HG02938 (cell line): ENCODE results near the gene ARHGAP27.
A peak's percentile ranks its signal among the peaks of the same experiment; 100 is the strongest.
"Not testable (repeated sequence)": the region's sequence is repeated elsewhere in the genome, so short reads cannot be mapped to it uniquely, and the experiment has no call there.

Experiments used
- ATAC-seq: cut with Tn5 transposase; IDR thresholded peaks from one replicate; pipeline ENCODE4 v1.9.1; 2021; ENCODE audit warnings: mild to moderate bottlenecking, moderate library complexity; ENCODE audit not compliant: unreplicated experiment

The ARHGAP27 gene

DNA sequence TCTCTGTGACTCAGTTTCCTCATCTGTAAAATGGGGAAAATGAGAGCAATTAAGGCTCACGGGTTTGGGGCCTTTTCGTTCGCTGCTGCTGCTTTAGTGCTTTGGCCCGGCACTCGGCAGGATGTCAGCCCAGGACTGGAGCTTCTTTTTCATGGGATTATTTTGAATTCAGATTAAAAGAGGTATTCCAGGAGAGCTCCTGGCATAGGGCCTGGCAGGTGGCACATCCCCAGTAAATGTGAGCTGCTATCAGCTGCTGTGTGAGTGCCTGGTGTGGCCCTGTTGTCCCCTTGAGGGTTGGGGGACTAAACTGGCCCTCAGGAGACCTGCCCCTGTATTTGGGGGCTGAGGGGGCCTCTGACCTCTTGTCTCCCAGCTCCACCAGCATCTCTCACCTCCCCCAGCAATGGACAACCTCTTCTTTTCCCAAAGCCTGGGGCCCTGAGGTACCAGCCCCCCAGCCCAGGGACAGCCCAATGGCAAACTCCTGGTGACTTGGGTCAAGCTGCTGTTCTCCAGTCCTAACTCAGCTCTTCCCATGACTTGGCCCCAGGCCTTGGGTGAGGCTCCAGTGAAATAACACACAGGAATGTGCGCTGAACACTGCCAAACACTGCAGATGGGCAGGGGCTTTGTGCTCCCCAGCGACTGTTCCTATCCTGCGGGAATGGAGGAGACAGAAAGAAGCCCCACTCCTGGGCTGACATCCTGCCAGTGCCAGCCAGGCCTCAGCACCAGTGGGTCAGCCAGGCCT lies 14.4 kb upstream of the ARHGAP27 start:
- ATAC-seq: not testable (repeated sequence)

DNA sequence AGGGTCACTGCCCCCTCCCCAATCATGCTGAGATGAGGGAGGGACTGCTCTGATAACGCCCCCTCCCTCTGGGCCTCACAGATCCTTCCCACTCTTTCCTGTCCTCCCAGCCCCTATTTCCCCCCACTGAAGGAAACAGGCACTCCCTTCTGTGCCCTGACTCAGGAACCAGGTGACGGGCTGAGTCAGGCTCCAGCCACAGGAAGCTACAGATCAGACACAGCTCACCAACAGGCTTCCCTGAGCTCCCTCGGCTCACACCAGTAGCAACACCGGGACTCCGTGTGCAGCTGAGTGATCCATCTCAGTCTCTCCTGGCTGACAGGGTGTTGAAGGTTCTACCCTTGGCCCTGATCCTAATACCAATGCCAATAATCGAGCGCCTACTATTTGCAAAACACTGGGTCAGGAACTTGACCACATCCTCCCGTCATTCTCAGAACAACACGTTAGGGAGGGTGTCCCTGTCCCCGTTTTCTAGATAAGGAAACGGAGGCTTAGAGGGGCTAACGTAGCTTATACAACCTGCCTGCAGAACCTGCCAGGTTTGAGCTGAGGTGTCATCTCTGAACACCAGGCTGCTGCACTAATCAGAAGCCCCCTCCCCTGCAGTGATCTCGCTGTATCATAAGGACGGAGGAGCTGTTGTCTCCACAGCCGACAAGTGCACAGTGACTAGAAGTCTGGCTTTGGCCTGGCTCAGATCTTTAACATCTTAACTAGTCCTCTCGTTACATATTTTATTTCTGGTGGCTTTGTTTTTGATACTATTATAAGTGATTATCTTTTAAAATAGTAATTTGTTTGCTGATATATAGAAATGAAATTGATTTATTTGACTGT lies 13.5 kb upstream of the ARHGAP27 start:
- ATAC-seq: not testable (repeated sequence)

DNA sequence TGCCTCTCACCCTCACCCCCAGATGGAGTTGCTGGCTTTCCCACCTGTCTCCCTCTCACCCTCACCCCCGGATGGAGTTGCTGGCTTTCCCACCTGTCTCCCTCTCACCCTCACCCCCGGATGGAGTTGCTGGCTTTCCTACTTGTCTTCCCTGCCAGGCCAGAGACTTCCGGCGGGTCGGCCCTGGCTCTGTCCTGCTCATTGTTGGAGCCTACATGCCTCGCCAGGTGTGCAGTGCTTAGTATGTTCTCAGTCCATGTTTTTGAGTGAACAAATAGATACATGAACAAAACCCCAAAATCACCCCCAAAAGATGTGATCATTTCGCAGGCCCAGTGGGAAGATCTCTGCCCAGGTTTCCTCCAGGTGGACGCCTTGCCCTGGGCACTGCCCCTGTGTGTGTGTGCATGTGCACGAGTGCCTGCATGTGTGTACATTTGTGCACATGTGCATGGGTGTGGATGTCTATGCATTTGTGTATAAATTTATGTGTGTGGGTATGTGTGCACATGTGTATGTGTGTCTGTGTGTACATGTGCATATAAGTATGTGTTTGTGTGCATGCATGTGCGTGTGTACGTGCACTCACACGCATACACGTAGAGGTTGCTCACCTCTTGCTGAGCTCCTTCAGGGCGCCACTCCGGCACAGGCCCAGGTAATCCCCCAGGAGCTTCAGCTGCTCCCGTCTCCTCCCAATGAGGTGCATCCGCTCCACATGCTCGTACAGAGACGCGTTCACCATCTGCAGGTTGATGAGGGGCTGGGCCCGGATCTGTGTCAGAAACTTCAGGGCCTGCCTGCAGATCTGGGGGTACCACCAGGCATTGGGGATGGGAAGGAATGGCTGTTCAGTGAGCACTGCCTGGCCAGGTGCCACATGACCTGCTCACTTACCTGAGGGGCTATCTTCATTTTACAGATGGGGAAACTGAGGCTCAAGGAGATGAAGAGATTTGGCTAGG lies 12.5 kb upstream of the ARHGAP27 start:
- not testable (repeated sequence) for ATAC-seq

DNA sequence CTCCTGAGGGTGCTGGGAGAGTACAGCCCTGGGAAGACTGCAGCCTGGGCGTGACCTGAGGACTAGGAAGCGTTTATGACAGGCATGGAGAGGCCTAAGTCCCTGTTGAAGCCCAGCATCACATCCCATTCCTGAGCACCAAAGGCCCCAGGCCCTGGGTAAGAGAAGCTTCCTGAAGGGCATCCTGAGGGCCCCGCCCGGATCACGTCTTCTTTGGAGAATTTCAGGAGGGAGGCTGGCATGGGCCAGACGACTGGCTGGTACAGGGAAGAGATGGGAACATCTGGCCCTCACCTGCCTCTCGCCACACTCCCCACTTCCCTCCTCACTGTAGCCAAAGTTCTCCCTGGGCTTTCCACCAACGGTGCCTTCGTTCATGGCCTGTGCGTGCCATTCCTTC lies 11.6 kb upstream of the ARHGAP27 start:
- ATAC-seq: not testable (repeated sequence)

DNA sequence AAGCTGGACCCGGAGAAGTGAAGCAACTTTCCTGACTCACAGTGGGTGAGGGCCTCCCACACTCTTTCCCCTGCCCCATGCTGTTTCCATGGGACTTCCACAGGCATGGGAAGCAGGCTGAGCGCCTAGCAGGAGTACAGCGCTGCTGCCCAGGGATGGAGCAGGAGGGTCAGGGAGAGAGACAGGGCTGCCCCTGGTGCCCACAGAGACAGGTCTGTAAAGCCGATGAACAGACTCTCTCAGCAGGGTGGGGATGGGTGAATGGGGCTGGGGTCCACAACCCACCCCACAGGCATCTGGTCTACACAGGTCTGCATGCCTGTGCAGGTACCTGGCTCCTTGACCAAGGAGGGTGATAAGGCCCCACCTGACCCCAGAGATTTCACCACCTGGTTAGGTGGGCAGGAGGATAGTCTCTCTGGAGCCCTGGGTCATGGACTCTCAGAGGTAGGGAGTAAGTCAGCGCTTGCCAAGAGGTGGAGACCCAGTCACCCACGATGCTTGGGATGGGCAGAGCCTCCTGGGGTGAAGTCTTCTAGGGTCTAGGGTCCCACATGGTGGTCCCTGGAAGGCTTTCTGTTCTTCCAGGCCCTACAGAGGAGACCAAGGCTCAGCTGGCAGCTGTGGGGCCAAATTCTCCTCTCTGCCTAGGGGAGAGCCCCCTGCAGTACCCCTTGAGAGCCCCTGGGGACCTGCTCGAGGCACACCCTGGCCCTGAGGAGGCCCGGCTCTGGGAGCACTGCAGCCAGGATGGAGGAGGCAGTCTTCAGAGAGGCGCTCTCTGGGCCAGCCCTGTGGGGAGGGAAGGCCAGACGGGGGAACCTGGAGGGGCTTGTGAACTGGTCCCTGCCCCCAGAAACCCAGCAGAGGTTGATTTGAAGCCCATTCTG lies 10.9 kb upstream of the ARHGAP27 start:
- not testable (repeated sequence) for ATAC-seq

DNA sequence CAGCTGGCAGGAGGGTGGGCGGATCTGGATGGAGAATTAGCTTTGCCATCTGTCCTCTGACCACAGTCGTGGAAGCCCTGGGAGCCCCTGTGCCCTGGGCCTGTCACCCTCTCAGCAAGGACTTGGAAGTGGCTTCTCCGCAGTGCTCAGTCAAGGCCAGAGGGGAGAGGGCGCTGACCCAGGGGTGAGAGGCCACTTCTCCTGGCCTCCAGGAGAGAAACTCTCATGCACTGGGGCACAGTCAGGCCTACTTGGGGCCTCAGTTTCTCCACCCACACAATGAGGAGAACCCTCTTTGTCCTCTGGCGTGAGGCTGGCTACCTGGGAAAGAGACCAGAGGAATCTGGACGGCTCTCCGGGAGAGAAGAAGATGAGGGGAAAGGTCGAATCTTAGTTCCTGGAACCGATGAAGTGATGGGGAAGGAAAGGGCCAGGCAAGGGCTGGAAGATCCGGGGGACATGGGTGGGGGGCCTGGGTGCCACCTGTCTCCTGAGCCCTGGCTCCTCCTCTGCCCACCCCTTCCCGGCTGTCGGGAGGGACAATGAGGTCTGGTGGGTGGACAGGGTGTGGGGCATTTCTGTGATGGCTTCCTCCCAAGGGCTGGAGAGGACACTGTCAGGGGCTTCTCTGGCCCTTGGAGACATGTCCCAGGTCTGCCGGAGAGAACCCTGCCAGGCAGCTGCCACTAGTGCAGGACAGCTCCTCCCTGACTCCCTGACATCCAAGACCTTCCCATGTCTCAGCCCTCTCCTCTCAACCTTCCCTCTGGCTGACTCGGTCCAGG lies 9.0 kb upstream of the ARHGAP27 start:
- no peak for ATAC-seq

DNA sequence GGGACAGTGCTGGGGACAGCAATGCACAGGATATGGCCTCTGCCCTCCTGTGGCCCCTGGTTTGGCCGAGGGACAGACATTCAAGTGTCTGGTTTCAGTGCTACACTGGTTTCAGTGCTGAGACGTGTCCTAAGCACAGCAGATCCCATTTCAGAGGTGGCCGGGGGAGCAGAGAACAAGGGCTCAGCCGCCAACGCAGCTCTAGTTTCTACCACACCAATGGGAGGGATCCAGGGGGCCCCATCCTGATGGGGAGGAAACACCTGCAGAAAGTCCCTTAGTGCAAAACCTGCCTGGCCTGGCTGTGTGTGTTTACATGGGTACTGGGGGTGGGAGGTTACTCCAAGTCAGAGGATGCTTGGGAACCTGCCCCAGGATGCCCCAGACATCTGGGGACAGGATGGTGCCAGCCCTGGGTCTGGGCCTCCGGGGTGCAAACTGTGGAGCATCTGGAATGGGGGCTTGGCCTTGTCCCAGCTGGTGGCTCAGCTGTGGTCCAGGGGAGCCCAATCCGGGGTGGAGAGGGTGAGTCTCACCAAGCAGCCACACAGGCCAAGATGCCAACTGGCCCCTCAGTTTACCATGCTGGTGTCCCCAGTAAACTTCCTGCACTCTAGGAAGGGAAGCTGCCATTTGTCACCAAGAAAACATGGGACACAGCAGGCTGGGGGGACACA lies 8.3 kb upstream of the ARHGAP27 start:
- ATAC-seq: peak; percentile 56

DNA sequence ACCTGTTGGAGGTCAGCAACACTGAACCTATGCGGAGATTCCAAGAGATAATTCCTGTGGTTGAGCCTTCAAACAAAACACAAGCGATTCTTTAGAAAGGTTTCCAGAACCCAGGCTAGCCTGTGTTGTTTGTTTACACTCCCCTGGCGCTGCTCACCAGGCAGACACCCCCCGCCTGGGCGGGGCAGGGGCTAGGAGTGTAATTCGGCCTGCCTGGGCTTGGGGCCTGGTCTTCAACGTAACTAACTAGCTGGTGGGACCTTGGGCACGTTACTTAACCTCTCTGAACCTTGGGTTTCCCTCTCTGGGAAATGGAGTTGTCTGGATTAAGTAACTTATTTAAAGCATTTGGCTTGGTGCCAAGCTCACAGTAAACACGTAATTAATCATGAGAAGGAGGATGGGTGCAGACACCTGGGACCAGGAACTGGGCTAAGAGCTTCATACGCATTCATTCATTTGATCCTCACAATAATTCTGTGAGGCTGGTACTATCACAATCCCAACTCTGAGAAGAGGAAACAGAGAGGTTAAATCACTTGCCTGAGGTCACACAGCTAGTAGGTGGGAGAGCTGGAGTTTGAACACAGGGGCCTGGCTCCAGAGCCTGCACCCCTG lies 7.6 kb upstream of the ARHGAP27 start:
- ATAC-seq: no peak

DNA sequence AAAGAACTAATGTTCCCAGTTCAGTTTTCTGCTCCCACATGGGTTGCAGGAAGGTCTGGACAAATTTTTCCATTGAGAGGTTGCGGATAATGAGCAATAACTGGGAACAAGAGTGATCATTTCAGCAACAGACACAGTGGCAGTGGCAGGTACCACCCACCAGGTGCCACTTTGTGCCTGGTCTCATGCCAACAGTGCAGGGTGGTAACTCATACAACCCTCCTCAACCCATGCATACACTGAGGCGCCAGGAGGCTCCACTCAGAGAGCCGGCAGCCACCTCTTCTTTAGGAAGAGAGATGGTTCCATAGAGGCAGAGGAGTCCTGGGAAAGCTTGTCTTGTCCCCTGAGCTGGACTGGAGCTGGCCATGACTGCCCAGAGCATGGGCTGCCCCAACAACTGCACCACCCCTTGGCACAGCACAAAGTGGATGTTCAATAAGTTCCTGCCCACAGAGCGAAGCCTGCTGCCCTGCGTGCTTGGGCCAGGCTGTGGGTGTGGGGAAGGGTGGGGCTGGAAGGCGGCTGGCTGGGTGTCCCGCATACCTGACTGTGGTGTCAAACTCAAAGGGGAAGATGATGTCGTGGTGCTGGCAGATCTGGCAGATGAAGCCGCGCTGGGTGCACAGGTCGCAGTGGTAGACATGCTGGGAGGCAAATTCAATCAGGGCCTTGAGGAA lies 6.4 kb upstream of the ARHGAP27 start:
- ATAC-seq: no peak

DNA sequence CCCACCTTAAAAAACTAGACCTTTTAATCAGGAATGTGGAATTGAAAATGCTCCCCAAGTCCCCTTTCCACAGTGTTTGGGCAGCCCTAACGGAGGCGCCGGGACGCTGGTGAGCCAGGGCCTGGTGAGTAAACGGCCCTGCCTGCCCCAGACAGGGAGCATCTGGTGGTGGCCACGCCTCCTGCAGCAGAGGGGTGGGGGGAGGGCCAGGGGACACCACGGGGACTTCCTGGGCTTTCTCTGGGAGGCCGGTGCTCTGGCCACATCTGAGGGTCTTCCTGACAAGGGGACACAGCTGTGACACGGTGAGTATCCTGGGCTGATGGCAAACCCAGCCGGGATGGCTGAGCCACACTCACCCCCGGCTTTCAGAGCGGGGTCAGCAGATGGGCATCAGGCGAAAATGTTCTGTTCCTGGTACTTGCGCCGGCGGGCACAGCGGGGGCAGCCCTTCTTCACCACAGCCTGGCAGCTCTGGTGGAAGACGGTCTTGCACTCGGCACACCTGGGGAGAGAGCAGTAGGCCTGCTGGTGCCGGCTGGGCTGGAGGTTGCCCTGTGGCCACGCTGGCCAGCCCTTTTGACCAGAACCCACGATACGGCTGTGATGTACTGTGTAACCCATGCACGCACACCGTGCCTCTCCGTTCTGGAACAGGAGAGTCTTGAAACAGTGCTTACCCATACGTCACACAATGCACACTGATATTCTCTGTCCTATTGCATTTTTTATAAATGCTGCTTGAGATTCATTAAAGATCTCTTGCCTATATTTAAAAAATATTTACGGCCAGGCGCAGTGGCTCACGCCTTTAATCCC lies 5.0 kb upstream of the ARHGAP27 start:
- ATAC-seq: no peak

DNA sequence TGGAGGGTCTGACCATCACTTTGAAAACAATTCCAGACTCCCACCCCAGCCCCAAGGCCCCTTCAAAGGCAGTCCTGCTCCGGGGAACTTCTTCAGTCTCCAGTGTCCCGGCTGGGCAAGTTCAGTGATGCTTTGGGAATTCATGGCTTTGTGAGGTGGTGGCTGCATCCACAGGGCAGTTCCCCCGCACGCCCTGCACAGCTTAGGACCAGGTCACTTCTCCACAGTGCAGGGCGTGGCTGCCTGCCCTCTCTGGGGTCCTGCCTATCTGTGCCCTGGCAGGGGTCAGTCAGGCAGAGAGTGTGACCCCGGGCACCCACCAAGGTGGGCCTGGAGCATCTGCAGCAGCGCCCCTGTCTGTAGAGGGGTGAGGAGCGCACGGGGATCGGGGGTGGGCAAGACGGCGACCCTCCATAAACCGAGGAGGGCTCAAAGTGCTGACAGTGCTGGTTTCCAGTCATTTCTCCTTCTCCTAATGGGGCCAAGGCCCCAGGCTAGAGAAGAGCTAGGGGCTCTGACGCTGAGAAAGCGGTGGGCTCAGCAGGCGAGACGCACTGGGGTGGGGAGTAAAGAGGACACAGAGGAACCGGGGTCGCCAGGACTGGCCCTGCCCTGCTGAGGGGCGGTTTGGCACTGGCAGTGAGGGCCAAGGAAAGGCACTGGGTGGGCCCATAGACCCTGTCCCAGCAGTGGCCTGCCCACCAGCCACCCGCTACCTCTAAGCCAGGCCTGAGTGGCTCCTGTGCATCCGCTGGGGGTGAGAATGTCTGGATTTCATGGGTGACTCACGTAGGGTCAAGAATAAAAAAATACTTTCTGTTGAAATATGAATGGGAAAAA lies 4.2 kb upstream of the ARHGAP27 start:
- ATAC-seq: no peak

DNA sequence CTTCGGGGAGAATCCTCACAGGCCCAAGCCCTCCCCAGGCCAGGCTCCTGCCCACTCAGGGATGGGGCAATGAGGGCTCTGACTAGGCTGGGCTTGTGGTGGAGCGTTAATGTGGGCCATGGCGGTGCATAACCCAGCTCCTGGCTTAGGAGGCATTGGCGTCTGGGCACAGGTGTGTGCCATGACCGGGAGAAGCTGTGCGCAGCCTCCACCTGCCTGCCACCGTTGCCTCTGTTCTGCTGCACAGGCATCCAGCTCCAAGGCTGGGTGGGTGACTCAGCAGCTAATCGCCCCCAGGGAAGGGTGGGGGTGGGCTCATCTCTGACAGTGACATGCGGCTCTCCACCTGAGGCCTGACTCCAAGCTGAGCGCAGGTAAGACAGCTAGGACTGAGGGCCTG lies 3.5 kb upstream of the ARHGAP27 start:
- ATAC-seq: no peak

DNA sequence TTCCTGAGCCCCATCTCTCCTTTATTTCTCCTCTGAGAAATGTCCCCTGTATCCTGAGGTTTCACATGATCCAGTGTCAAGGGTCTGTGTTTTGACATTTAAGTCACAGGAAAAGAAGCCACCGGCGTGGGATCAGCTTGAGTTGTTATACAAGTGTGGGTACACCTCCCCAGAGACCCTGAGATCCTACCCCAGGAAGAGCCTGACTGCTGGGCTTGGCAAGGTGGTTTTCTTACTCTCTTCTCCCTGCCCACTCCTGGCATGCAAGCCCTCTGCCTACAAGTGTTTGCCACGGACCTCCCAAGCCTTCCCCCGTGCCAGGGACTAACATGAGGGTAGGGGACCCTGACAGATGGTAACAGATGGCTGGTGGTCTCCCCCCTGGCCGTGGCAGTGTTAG lies 2.8 kb upstream of the ARHGAP27 start:
- no peak for ATAC-seq

DNA sequence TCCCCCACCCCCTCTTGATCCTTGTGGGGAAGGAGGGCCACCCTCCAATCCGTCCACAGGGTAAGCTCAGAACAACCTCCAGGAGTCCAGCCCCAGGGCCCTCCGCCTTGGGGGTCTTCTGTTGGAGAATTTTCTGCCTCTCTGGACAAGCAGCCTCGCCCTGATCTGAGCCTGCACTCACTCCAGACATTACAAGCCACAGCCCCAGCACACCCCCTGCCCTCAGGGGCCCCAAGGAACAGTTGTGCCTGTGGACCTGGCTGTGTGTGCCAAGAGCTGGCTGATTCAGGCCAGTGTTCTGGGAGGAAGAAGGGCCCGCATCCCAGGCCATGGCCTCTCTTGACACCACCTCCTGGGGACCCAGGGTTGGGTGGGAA lies 477 bp upstream of the ARHGAP27 start:
- no peak for ATAC-seq

DNA sequence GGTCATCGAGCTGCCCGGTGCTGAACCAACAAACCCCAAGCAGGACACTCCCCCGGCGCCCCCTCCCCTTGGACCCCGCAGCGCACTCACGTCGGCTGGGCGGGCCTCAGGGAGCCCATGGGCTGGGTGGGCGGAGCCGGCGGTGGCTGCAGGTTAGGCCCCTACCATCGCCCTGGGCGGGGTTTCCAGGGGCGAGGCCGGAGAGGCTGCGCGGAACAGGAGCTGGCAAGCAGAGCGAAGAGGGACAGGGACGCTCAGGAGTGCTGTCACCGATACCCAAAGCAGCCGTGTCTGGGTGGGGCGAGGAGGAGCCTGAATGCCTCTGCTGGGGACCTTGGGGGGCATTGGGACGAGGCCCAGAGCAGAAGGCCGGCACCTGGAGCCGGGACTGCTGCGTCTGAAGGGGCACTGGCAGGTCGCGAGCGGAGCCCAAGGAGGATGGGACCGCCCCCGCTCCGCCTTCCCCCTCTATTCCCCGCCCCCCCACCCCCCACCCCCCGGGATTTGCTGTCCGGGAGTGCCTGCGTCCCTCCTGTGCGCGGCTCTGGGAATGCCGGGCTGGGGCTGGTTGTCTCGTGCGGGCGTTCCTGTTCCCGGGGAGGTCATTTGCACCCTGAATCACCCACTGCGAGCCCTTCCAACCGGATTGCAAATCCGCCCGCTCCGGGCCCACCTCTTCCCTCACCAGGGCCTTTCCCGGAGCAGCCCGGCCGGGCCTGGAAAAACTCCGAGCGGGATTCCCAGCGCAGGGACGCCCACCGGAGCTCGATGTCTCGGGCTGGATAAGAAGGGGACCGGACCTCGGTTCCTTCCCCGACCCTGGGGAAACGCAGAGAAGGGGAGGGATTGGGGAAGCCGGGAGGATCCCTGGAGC lies 902 bp downstream of the ARHGAP27 start:
- ATAC-seq: peak; percentile 40
